HepG2 (cell line): ENCODE results near the gene MPIG6B. TPM values are rescaled to one million over a fixed set of nuclear protein-coding genes. Genes with fewer than 3 reads are reported as not detected.

Source experiments
- ATM ChIP-seq: fragments of 450-650 bp; IDR thresholded peaks from 2 replicates; pipeline ENCODE4 v1.7.1; 2017; ENCODE audit warnings: mild to moderate bottlenecking, borderline replicate concordance
- GATA4 ChIP-seq: sonication (generic); IDR thresholded peaks from 2 replicates; pipeline ENCODE4 v1.6.1; 2016; ENCODE audit warnings: antibody characterized with exemption, low read depth, borderline replicate concordance
- HBP1 ChIP-seq: IDR thresholded peaks from 2 replicates; pipeline ENCODE4 v1.6.1; 2016; ENCODE audit warnings: low read depth, control low read depth
- LRRFIP1 ChIP-seq: sonication (generic); formaldehyde crosslinking; conservative IDR thresholded peaks from 2 replicates; pipeline ENCODE4 v1.4.0; 2020; ENCODE audit warnings: missing genetic modification reagents
- MAF1 ChIP-seq: sonication (generic); formaldehyde crosslinking; IDR thresholded peaks from 2 replicates; pipeline ENCODE4 v1.5.0; 2020; ENCODE audit warnings: missing genetic modification reagents, borderline replicate concordance
- MAFG ChIP-seq: sonication (generic); formaldehyde crosslinking; IDR thresholded peaks from 2 replicates; pipeline ENCODE4 v1.5.1; 2020; ENCODE audit warnings: mild to moderate bottlenecking, missing genetic modification reagents
- NR2F6 ChIP-seq, 2 experiments: IDR thresholded peaks; 2 replicates each; pipeline ENCODE4 v1.6.1; 2016; ENCODE audit warnings: antibody characterized with exemption in 1 of 2, mild to moderate bottlenecking in 1 of 2
- SP5 ChIP-seq: IDR thresholded peaks from 2 replicates; pipeline ENCODE4 v1.6.1; 2016; ENCODE audit warnings: low read depth, borderline replicate concordance
- STAT5B ChIP-seq: sonication (generic); formaldehyde crosslinking; IDR thresholded peaks from 2 replicates; pipeline ENCODE4 v1.4.0; 2020; ENCODE audit warnings: missing genetic modification reagents
- TBP ChIP-seq: sonication (generic); formaldehyde crosslinking; IDR thresholded peaks from 2 replicates; pipeline ENCODE4 v1.5.0; 2020; ENCODE audit warnings: missing genetic modification reagents
- TCF12 ChIP-seq, 2 experiments: fragments of 450-650 bp in 1 of 2; sonication (generic) in 1 of 2; formaldehyde crosslinking in 1 of 2; IDR thresholded peaks; 2 replicates each; pipeline versions ENCODE4 v1.6.1 to v1.8.0; 2017 to 2022; ENCODE audit warnings: antibody characterized with exemption in 1 of 2, mild to moderate bottlenecking in 1 of 2, missing genetic modification reagents in 1 of 2, moderate library complexity in 1 of 2
- ZBTB38 ChIP-seq: sonication (generic); formaldehyde crosslinking; IDR thresholded peaks from 2 replicates; pipeline ENCODE4 v1.5.1; 2020; ENCODE audit warnings: mild to moderate bottlenecking, missing genetic modification reagents
- ZBTB49 ChIP-seq: sonication (generic); formaldehyde crosslinking; IDR thresholded peaks from 2 replicates; pipeline ENCODE4 v1.4.0; 2020; ENCODE audit warnings: missing genetic modification reagents, borderline replicate concordance
- ZFP82 ChIP-seq: sonication (generic); formaldehyde crosslinking; IDR thresholded peaks from 2 replicates; pipeline ENCODE4 v1.5.1; 2020; ENCODE audit warnings: mild to moderate bottlenecking, missing genetic modification reagents, borderline replicate concordance
- ZNF577 ChIP-seq: sonication (generic); formaldehyde crosslinking; IDR thresholded peaks from 2 replicates; pipeline ENCODE4 v1.4.0; 2020; ENCODE audit warnings: mild to moderate bottlenecking, low read depth, missing genetic modification reagents, borderline replicate concordance
- ZNF598 ChIP-seq: sonication (generic); formaldehyde crosslinking; IDR thresholded peaks from 2 replicates; pipeline ENCODE4 v1.5.1; 2020; ENCODE audit warnings: mild to moderate bottlenecking, missing genetic modification reagents, borderline replicate concordance
- ZSCAN29 ChIP-seq: sonication (generic); formaldehyde crosslinking; conservative IDR thresholded peaks from 2 replicates; pipeline ENCODE4 v1.4.0; 2020; ENCODE audit warnings: mild to moderate bottlenecking, missing genetic modification reagents
- ZSCAN5A ChIP-seq: sonication (generic); formaldehyde crosslinking; IDR thresholded peaks from 2 replicates; pipeline ENCODE4 v1.8.0; 2022; ENCODE audit warnings: mild to moderate bottlenecking, missing genetic modification reagents, borderline replicate concordance
- polyA plus RNA-seq, 8 experiments: library from polyadenylated mRNA; depleted of rRNA in 3 of 8; stranded (reverse) in 7 of 8; unstranded in 1 of 8; fragments of >200 nt; fragmentation: Illumina TruSeq in 4 of 8; extraction: Trizol in 4 of 8; gene quantifications; 2 replicates each; pipeline versions ENCODE4 v1.2.1 to v1.2.3, GENCODE V29; 2011 to 2016; ENCODE audit warnings: low read depth in 4 of 8, missing spikeins in 1 of 8, mixed read lengths in 1 of 8; ENCODE audit not compliant: insufficient read depth in 1 of 8
- total RNA-seq, 5 experiments: library from RNA; depleted of rRNA; stranded (reverse); fragments of >200 nt; fragmentation: Illumina TruSeq; extraction: Trizol; gene quantifications; 2 replicates each; pipeline ENCODE4 v1.2.3, GENCODE V29; 2016; ENCODE audit warnings: low read depth in 1 of 5

MPIG6B gene
- total and polyA plus RNA-seq, 2 of the 13 experiments (the other 11 are each of a cell fraction or from before 2014, with no cell fraction given) = not detected

GRCh38 chr6:31765910-31766794 is 43.0 kb downstream of the MPIG6B start (continued):
- TF ChIP-seq ZSCAN5A (CRISPR knock-in tag) = no peak
- no peak for TF ChIP-seq MAFG (CRISPR knock-in tag)
- peak; percentile 61; the same call in 1 of the 2 replicates for TF ChIP-seq ZBTB38 (CRISPR knock-in tag)
- no peak for TF ChIP-seq NR2F6 (IDR thresholded peaks at IDR 0.05)
- TF ChIP-seq NR2F6 (CRISPR knock-in tag; IDR thresholded peaks at IDR 0.05) = no peak
- no peak for TF ChIP-seq STAT5B (CRISPR knock-in tag)
- 0 out of 2 replicates have a peak, but pooled peaks have one; percentile 94 for TF ChIP-seq ZNF598 (CRISPR knock-in tag)
- no peak for TF ChIP-seq ZNF577 (CRISPR knock-in tag)
- peak; percentile 74; the same call in 1 of the 2 replicates for TF ChIP-seq GATA4
- no peak for TF ChIP-seq HBP1 (CRISPR knock-in tag)
- no peak for TF ChIP-seq ZSCAN29
- TF ChIP-seq ZFP82 (CRISPR knock-in tag) = no peak
- TF ChIP-seq TCF12 (IDR thresholded peaks at IDR 0.05) = no peak
- no peak for TF ChIP-seq TCF12 (CRISPR knock-in tag; IDR thresholded peaks at IDR 0.05)
- TF ChIP-seq MAF1 (CRISPR knock-in tag) = no peak
- no peak for TF ChIP-seq TBP
- TF ChIP-seq ATM = no peak
- TF ChIP-seq SP5 (CRISPR knock-in tag) = 0 out of 2 replicates have a peak, but pooled peaks have one; percentile 16
- TF ChIP-seq ZBTB49 (CRISPR knock-in tag) = no peak
- no peak for TF ChIP-seq LRRFIP1
